K562 (cell line): ENCODE data around the gene MAP4K1. TPM values are rescaled to one million over a fixed set of nuclear protein-coding genes. Genes with fewer than 3 reads are reported as not detected.

Experiments
- FOXK1 ChIP-seq: sonication (generic); formaldehyde crosslinking; IDR thresholded peaks from 2 replicates; pipeline ENCODE4 v1.8.0; 2022; ENCODE audit warnings: missing genetic modification reagents, mild to moderate bottlenecking, borderline replicate concordance
- GABPB1 ChIP-seq: sonication (generic); formaldehyde crosslinking; IDR thresholded peaks from 2 replicates; pipeline ENCODE4 v1.8.0; 2022; ENCODE audit warnings: mild to moderate bottlenecking, missing genetic modification reagents
- GABPB2 ChIP-seq: fragments of 250-450 bp; sonication (Bioruptor Pico); conservative IDR thresholded peaks from 2 replicates; pipeline ENCODE4 v1.5.1; 2021; ENCODE audit warnings: mild to moderate bottlenecking
- HMGXB4 ChIP-seq: sonication (generic); formaldehyde crosslinking; IDR thresholded peaks from 2 replicates; pipeline ENCODE4 v1.8.1; 2023; ENCODE audit warnings: mild to moderate bottlenecking, missing genetic modification reagents
- MITF ChIP-seq: IDR thresholded peaks from 2 replicates; pipeline ENCODE4 v1.6.1; 2014; ENCODE audit warnings: antibody characterized with exemption
- MLLT1 ChIP-seq, 2 experiments: fragments of 450-650 bp; IDR thresholded peaks; 2 replicates each; pipeline ENCODE4 v1.6.1; 2016
- NFATC3 ChIP-seq: fragments of 450-650 bp; IDR thresholded peaks from 2 replicates; pipeline ENCODE4 v1.6.1; 2017; ENCODE audit warnings: mild to moderate bottlenecking
- NFXL1 ChIP-seq: fragments of 450-650 bp; formaldehyde crosslinking; IDR thresholded peaks from 2 replicates; pipeline ENCODE4 v1.4.0; 2021; ENCODE audit warnings: mild to moderate bottlenecking
- NR0B1 ChIP-seq: fragments of 450-650 bp; IDR thresholded peaks from one replicate; pipeline ENCODE4 v1.6.1; 2018; ENCODE audit warnings: mild to moderate bottlenecking, moderate library complexity; ENCODE audit not compliant: partially characterized antibody
- NR1H2 ChIP-seq: sonication (generic); formaldehyde crosslinking; IDR thresholded peaks from 2 replicates; pipeline ENCODE4 v1.4.0; 2020; ENCODE audit warnings: mild to moderate bottlenecking, missing genetic modification reagents
- POLR3A ChIP-seq: IDR thresholded peaks from 2 replicates; pipeline ENCODE4 v1.6.1; 2011; ENCODE audit warnings: borderline replicate concordance, mild to moderate bottlenecking, moderate library complexity; ENCODE audit not compliant: insufficient read length, insufficient read depth; ENCODE audit errors: extremely low read depth
- PTTG1 ChIP-seq: fragments of 450-650 bp; IDR thresholded peaks from 2 replicates; pipeline ENCODE4 v1.6.1; 2016; ENCODE audit warnings: low read depth, mild to moderate bottlenecking, missing genetic modification characterization, missing compliant biosample characterization
- ZBTB8A ChIP-seq: fragments of 450-650 bp; IDR thresholded peaks from 2 replicates; pipeline ENCODE4 v1.6.1; 2018; ENCODE audit warnings: mild to moderate bottlenecking, moderate library complexity; ENCODE audit not compliant: partially characterized antibody
- ZNF431 ChIP-seq: sonication (generic); formaldehyde crosslinking; IDR thresholded peaks from 2 replicates; pipeline ENCODE4 v1.8.0; 2022; ENCODE audit warnings: mild to moderate bottlenecking, missing genetic modification reagents
- ZNF512 ChIP-seq: IDR thresholded peaks from 2 replicates; pipeline ENCODE4 v1.6.1; 2016; ENCODE audit warnings: missing genetic modification characterization, missing compliant biosample characterization
- ZNF583 ChIP-seq: fragments of 250-450 bp; sonication (Bioruptor Pico); IDR thresholded peaks from 2 replicates; pipeline ENCODE4 v1.4.0; 2020
- ZNF780A ChIP-seq: fragments of 250-450 bp; sonication (Bioruptor Pico); IDR thresholded peaks from 2 replicates; pipeline ENCODE4 v1.5.0; 2021; ENCODE audit warnings: mild to moderate bottlenecking
- polyA plus RNA-seq, 8 experiments: library from polyadenylated mRNA; depleted of rRNA in 4 of 8; stranded (reverse) in 5 of 8; unstranded in 3 of 8; fragments of >200 nt; fragmentation: Nextera tagmentation in 2 of 8; fragmentation: Illumina TruSeq in 1 of 8; extraction: Ambion mirVana in 2 of 8; extraction: Trizol in 1 of 8; gene quantifications; 2 replicates each; pipeline versions ENCODE4 v1.2.1 to v1.2.3, GENCODE V29; 2011 to 2014; ENCODE audit warnings: inconsistent platforms in 1 of 8, missing spikeins in 1 of 8
- total RNA-seq, 7 experiments: library from RNA; depleted of rRNA in 6 of 7; stranded (reverse); fragments of >200 nt in 6 of 7; fragmentation: Illumina TruSeq in 2 of 7; extraction: Trizol in 2 of 7; gene quantifications; 2 replicates each; pipeline versions ENCODE4 v1.2.1 to v1.2.3, GENCODE V29; 2011 to 2021; ENCODE audit warnings: low replicate concordance in 1 of 7

The MAP4K1 gene
- total and polyA plus RNA-seq, 9 of the 15 experiments (the other 6 are each of a cell fraction or from before 2014, with no cell fraction given), result 0.14 to 3.2 (median 0.73) TPM; not detected in 1

- TF ChIP-seq NR1H2 (CRISPR knock-in tag) (0 out of 2 replicates have a peak, but pooled peaks have one; percentile 32), NFATC3 (no peak), NR0B1 (no peak), POLR3A (no peak), ZBTB8A (no peak), HMGXB4 (CRISPR knock-in tag) (no peak), GABPB1 (CRISPR knock-in tag) (0 out of 2 replicates have a peak, but pooled peaks have one; percentile 9), FOXK1 (CRISPR knock-in tag) (no peak), ZNF512 (tag) (no peak), MITF (no peak), ZNF431 (CRISPR knock-in tag) (no peak), MLLT1 (IDR thresholded peaks at IDR 0.05) (peak; percentile 12 to 21; a peak in 1 of 4 replicates), NFXL1 (CRISPR knock-in tag) (no peak), ZNF780A (CRISPR knock-in tag) (no peak), PTTG1 (tag) (no peak), GABPB2 (CRISPR knock-in tag) (no peak), ZNF583 (CRISPR knock-in tag) (no peak)
Observed at GRCh38 chr19:38647966-38648768, 30.4 kb upstream of the MAP4K1 start (continued).
